Lower lobe of right lung (tissue), 2 donors: ENCODE results near the gene RPL39L. TPM values are rescaled to one million over a fixed set of nuclear protein-coding genes. Genes with fewer than 3 reads are reported as not detected.
"Not testable (repeated sequence)": the region's sequence is repeated elsewhere in the genome, so short reads cannot be mapped to it uniquely, and the experiment has no call there.

Experiments used
- ATAC-seq, 2 donors: fragments of 200-7000 bp; cut with Tn5 transposase; one replicate each; pipeline ENCODE4 v1.9.1; 2020 to 2022; ENCODE audit warnings: mild to moderate bottlenecking in 2 of 2, moderate library complexity in 2 of 2
- DNase-seq: peaks from one replicate; pipeline ENCODE4 v3.0.0-alpha.2; 2020
- H3K27ac ChIP-seq: fragments of 200-600 bp; one replicate; pipeline ENCODE4 v1.8.0; 2022
- H3K27me3 ChIP-seq: fragments of 200-600 bp; one replicate; pipeline ENCODE4 v1.8.0; 2022; ENCODE audit warnings: low read depth
- H3K36me3 ChIP-seq: fragments of 200-600 bp; one replicate; pipeline ENCODE4 v1.8.0; 2022; ENCODE audit warnings: mild to moderate bottlenecking
- H3K4me1 ChIP-seq: fragments of 200-600 bp; one replicate; pipeline ENCODE4 v1.8.0; 2022
- H3K4me3 ChIP-seq: fragments of 200-600 bp; one replicate; pipeline ENCODE4 v1.8.0; 2022; ENCODE audit warnings: mild to moderate bottlenecking
- H3K9me3 ChIP-seq: fragments of 200-600 bp; one replicate; pipeline ENCODE4 v1.8.0; 2022
- CTCF ChIP-seq: fragments of 200-600 bp; IDR thresholded peaks from one replicate; pipeline ENCODE4 v1.8.0; 2022; ENCODE audit warnings: antibody characterized with exemption, mild to moderate bottlenecking
- intact Hi-C: fragments of 100-400 bp; cut with DNase I; formaldehyde crosslinking; loops from one replicate; pipeline ENCODE4 v1.11.0; 2022
- total RNA-seq: library from RNA; stranded (reverse); fragmentation: NEBNext Ultra II Directional; extraction: Animal tissue kit (Norgen Biotek cat#: 25700); gene quantifications from one replicate; pipeline ENCODE4 v1.2.1, GENCODE V29; 2021
- donor health status: DM: no; HTN: yes; CAD: no; lungs with severe emphysema.

The RPL39L gene
- total RNA-seq, 1 donor from 2014 or later: 4.8 TPM

GRCh38 chr3:187183903-187184302 is 44.6 kb upstream of the RPL39L start:
- no peaks in the 10 kb centered on the region for H3K9me3 ChIP-seq
- no peaks in the 10 kb centered on the region for H3K27me3 ChIP-seq
- intact Hi-C loops: no loop called here
- H3K4me3 ChIP-seq: no peak overlapping the region
- no peaks in the 10 kb centered on the region for H3K4me1 ChIP-seq
- no peaks in the 10 kb centered on the region for H3K36me3 ChIP-seq
- ATAC-seq (no peak), DNase-seq (no peak)
- H3K27ac ChIP-seq: no peak overlapping the region
- TF ChIP-seq CTCF: no peak

- no peak for TF ChIP-seq CTCF
- H3K27ac ChIP-seq: no peak overlapping the region
- no peaks in the 10 kb centered on the region for H3K4me1 ChIP-seq
- intact Hi-C loops: no loop called here
- H3K36me3 ChIP-seq: no peaks in the 10 kb centered on the region
- H3K4me3 ChIP-seq: no peak overlapping the region
- DNase-seq: no peak
- no peaks in the 10 kb centered on the region for H3K27me3 ChIP-seq
- no peaks in the 10 kb centered on the region for H3K9me3 ChIP-seq
- ATAC-seq: no peak
These were observed 44.0 kb upstream of the RPL39L start for GRCh38 chr3:187183210-187183862.

- Histone ChIP-seq H3K9me3 (no peaks in the 10 kb centered on the region), H3K27ac (no peak overlapping the region), H3K36me3 (no peaks in the 10 kb centered on the region), H3K4me3 (no peak overlapping the region), H3K27me3 (no peaks in the 10 kb centered on the region), H3K4me1 (no peaks in the 10 kb centered on the region)
- no peak for TF ChIP-seq CTCF
- ATAC-seq (no peak), DNase-seq (no peak)
- intact Hi-C loops: no loop called here
These were observed 42.3 kb upstream of the RPL39L start for GRCh38 chr3:187181454-187182170.

- no peak overlapping the region for H3K4me3 ChIP-seq
- H3K27ac ChIP-seq: no peak overlapping the region
- intact Hi-C loops: no loop called here
- no peaks in the 10 kb centered on the region for H3K27me3 ChIP-seq
- ATAC-seq (no peak), DNase-seq (no peak)
- no peaks in the 10 kb centered on the region for H3K4me1 ChIP-seq
- TF ChIP-seq CTCF: no peak
- H3K9me3 ChIP-seq: no peaks in the 10 kb centered on the region
- H3K36me3 ChIP-seq: no peaks in the 10 kb centered on the region
These were observed 33.6 kb upstream of the RPL39L start for GRCh38 chr3:187172929-187173328.

GRCh38 chr3:187170911-187171310 is 31.6 kb upstream of the RPL39L start:
- intact Hi-C loops, H3K4me1 ChIP-seq, H3K36me3 ChIP-seq, ATAC-seq, H3K27me3 ChIP-seq, DNase-seq, H3K4me3 ChIP-seq, H3K27ac ChIP-seq, H3K9me3 ChIP-seq: not testable (repeated sequence)

GRCh38 chr3:187169231-187169960 is 30.1 kb upstream of the RPL39L start:
- no peaks in the 10 kb centered on the region for H3K4me1 ChIP-seq
- no peak overlapping the region for H3K4me3 ChIP-seq
- no peak for TF ChIP-seq CTCF
- H3K9me3 ChIP-seq: no peaks in the 10 kb centered on the region
- H3K27ac ChIP-seq: no peak overlapping the region
- ATAC-seq (no peak), DNase-seq (no peak)
- intact Hi-C loops: no loop called here
- H3K36me3 ChIP-seq: no peaks in the 10 kb centered on the region
- no peaks in the 10 kb centered on the region for H3K27me3 ChIP-seq
